ENCODE results near the gene FRY. TPM values are rescaled to one million over a fixed set of nuclear protein-coding genes. Genes with fewer than 3 reads are reported as not detected.

FRY gene
- total RNA-seq, 1 donor from 2014 or later: 0.52 TPM

DNA sequence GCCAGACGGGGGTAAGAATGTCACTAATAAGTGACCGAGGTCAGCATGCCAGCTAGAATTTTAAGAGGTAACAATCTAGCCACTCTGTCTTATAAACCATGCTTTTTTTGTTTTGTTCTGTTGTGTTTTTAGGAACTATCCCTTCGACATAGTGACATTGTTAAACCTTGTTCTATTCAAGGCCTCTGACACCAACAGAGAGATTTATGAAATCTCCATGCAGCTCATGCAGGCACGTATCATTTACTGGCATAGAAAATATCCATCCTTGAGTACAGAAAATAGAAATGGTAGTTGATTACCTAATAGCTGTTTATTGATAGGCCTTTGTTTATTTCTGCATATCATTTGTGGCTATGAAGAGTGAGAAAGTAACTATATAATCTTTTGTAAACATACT is 170.2 kb downstream of the FRY start:
- TF ChIP-seq, protein P1, sequence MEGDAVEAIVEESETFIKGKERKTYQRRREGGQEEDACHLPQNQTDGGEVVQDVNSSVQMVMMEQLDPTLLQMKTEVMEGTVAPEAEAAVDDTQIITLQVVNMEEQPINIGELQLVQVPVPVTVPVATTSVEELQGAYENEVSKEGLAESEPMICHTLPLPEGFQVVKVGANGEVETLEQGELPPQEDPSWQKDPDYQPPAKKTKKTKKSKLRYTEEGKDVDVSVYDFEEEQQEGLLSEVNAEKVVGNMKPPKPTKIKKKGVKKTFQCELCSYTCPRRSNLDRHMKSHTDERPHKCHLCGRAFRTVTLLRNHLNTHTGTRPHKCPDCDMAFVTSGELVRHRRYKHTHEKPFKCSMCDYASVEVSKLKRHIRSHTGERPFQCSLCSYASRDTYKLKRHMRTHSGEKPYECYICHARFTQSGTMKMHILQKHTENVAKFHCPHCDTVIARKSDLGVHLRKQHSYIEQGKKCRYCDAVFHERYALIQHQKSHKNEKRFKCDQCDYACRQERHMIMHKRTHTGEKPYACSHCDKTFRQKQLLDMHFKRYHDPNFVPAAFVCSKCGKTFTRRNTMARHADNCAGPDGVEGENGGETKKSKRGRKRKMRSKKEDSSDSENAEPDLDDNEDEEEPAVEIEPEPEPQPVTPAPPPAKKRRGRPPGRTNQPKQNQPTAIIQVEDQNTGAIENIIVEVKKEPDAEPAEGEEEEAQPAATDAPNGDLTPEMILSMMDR (conservative IDR thresholded peaks at IDR 0.05; ENCODE audit: low read depth, low read length): no peak
- H3K4me3 ChIP-seq (ENCODE audit: low read depth, low read length): no peak overlapping the region
- no peak for DNase-seq (ENCODE audit: low read depth)

DNA sequence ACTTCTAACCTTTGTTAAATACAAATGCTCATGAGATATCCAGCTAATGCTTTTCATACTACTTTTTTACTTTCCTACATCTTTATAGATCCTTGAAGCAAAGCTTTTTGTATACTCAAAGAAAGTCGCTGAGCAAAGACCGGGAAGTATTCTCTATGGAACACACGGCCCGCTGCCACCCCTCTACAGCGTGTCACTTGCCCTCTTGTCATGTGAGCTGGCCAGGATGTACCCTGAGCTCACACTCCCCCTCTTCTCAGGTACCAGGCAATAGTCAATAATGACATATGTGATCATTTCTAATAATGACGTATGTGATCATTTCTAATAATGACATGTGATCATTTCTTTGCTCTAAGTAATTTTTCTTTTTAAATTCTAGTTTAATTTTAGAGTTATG is 170.7 kb downstream of the FRY start:
- TF ChIP-seq, protein P1 (conservative IDR thresholded peaks at IDR 0.05; ENCODE audit: low read depth, low read length): no peak
- DNase-seq (ENCODE audit: low read depth): no peak
- H3K4me3 ChIP-seq (ENCODE audit: low read depth, low read length): no peak overlapping the region

DNA sequence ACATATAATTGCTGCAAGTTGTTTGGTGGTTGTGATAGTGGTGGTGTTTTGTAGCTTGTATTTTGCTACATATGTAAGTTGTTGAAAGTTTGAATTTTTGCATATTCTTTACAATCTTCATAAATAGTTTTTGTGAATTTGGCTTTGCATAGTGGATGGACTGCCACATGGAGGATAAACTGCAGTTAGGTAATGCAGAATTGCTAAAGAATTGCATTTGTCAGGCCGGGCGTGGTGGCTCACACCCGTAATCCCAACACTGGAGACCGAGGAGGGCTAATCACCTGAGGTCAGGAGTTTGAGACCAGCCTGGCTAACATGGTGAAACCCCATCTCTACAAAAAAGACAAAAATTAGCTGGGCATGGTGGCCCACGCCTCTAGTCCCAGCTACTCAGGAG is 171.6 kb downstream of the FRY start:
- no peak overlapping the region for H3K4me3 ChIP-seq (ENCODE audit: low read depth, low read length)
- TF ChIP-seq, protein P1 (conservative IDR thresholded peaks at IDR 0.05; ENCODE audit: low read depth, low read length): no peak
- DNase-seq (ENCODE audit: low read depth): no peak

DNA sequence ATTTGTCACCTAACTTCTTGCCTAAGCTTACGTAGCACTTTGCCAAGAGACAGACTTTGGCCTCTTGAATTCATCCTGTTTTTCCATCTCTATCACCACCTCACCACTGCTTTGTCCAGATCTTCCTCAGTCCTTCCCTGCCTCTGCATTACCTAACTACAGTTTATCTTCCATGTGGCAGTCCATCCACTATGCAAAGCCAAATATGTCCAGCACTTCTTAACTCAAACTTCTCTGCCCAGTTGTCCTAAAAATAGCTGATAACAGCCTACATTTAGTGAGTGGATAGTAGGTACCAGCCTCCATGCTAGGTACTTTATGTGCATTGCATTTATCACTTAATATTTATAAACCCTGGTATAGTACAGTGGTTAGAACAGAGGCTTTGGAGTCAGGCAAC is 172.2 kb downstream of the FRY start:
- no peak overlapping the region for H3K4me3 ChIP-seq (ENCODE audit: low read depth, low read length)
- no peak for DNase-seq (ENCODE audit: low read depth)
- TF ChIP-seq, protein P1 (conservative IDR thresholded peaks at IDR 0.05; ENCODE audit: low read depth, low read length): no peak

DNA sequence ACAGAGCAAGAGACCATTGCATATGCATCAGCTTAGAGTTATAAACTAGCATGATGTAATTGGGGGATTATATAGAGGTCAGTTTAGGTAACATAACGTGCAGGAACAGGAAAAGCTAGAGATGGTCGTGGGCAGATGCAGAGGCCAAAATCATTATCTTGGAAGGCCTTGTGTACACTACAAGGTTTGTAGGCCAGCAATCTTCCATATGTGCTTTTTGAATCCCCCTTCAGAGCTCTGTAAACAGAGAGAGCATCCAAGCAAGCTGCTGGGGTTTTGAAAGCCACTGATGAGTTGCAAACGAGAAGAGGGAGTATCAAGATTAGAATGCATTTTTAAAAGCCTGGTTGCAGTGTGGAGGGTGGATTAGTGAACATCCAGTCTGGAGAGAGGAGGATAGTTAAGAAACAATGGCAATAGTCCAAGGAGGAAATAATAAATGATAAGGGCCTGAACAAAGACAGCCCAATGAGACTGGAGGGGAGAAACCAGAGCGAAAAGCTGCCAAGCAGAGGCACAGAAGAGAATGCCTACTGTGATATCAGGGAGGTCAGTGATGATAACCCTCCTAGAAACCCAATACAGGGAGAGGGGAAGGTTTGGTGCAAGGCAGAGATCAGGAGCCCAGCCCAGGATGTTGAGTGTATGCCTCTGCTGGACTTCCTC is 174.0 kb downstream of the FRY start:
- TF ChIP-seq, protein P1 (conservative IDR thresholded peaks at IDR 0.05; ENCODE audit: low read depth, low read length): no peak
- no peak overlapping the region for H3K4me3 ChIP-seq (ENCODE audit: low read depth, low read length)
- DNase-seq (ENCODE audit: low read depth): no peak

DNA sequence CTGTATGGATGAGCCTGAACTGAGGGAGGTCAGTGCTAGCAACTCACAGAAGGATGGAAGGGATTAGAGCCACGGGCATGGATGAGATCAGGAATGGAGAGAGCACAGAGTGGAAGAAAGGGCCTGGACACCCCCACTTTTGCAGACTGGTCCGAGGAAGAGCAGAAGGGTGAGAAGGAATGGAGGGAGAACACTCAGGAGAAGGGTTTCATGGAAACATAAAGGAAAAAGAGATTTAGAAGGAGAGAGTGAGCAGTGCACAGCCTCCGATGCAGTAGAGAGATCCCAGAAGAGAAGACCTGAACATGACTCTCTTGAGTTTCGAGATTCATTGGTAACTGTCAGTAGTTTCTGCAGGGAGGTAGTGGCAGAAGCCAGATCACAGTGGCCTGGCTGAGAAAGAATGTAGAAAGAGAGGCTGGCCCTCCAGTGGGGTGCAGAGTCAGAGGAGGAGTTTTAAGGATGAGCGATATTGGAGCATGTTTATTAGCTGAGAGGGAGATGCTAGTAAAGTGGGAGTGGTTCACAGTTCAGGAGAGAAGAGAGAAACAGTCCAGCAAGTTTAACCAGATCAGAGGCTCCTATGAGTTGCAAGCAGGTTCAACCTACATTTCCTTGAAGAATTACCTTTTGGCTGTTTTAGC is 174.6 kb downstream of the FRY start:
- no peak overlapping the region for H3K4me3 ChIP-seq (ENCODE audit: low read depth, low read length)
- TF ChIP-seq, protein P1 (conservative IDR thresholded peaks at IDR 0.05; ENCODE audit: low read depth, low read length): no peak
- no peak for DNase-seq (ENCODE audit: low read depth)

DNA sequence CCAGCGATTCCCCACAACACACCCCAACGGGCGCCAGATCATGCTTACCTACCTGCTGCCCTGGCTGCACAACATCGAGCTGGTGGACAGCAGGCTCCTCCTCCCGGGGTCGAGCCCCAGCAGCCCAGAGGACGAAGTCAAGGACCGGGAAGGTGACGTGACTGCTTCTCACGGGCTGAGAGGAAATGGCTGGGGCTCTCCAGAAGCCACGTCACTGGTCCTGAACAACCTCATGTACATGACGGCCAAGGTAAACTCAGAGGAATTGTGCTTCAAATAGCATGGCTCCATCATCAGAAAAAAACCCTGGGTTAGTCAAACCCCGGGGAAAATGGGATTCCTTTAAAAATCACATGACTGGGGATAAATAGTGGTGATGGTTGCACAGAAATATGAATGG is 177.3 kb downstream of the FRY start:
- TF ChIP-seq, protein P1 (conservative IDR thresholded peaks at IDR 0.05; ENCODE audit: low read depth, low read length): no peak
- DNase-seq (ENCODE audit: low read depth): no peak
- no peak overlapping the region for H3K4me3 ChIP-seq (ENCODE audit: low read depth, low read length)

All from epithelial cell of proximal tubule (primary cell).